Thoracic aorta (tissue), 2 donors: ENCODE measurements around the gene METTL4. TPM values are rescaled to one million over a fixed set of nuclear protein-coding genes. Genes with fewer than 3 reads are reported as not detected.

ENCODE experiments used
- ATAC-seq: fragments of 150-250 bp; one replicate; pipeline ENCODE4 v1.8.0; 2017; ENCODE audit warnings: low read depth; ENCODE audit not compliant: insufficient number of reproducible peaks, low FRiP score
- DNase-seq: peaks from one replicate; pipeline ENCODE4 v3.0.0-alpha.2; 2020; ENCODE audit warnings: low spot score
- H3K27ac ChIP-seq, 2 donors: fragments of 200-600 bp; sonication (generic); 1 replicate in 1 of 2; 2 replicates in 1 of 2; pipeline ENCODE4 v1.5.1; 2016; ENCODE audit warnings: mild to moderate bottlenecking in 2 of 2, moderate library complexity in 2 of 2
- H3K27me3 ChIP-seq: fragments of 200-600 bp; sonication (generic); replicated peaks from 2 replicates; pipeline ENCODE4 v1.6.0; 2016; ENCODE audit warnings: mild to moderate bottlenecking; ENCODE audit not compliant: insufficient read depth
- H3K36me3 ChIP-seq: fragments of 200-600 bp; sonication (generic); one replicate; pipeline ENCODE4 v1.5.1; 2016
- H3K4me1 ChIP-seq, 2 donors: fragments of 200-600 bp; sonication (generic); 1 replicate in 1 of 2; 2 replicates in 1 of 2; pipeline versions ENCODE4 v1.5.1 to v1.6.0; 2016; ENCODE audit warnings: low read depth in 2 of 2, mild to moderate bottlenecking in 1 of 2; ENCODE audit not compliant: control insufficient read depth in 1 of 2
- H3K4me3 ChIP-seq: fragments of 200-600 bp; sonication (generic); 2 replicates; pipeline ENCODE4 v1.5.1; 2016; ENCODE audit warnings: mild to moderate bottlenecking
- H3K9me3 ChIP-seq: fragments of 200-600 bp; sonication (generic); 2 replicates; pipeline ENCODE4 v1.5.1; 2016
- CTCF ChIP-seq: fragments of 200-600 bp; sonication (generic); IDR thresholded peaks from one replicate; pipeline ENCODE4 v1.5.1; 2019; ENCODE audit warnings: antibody characterized with exemption
- total RNA-seq, 2 donors: library from RNA; depleted of rRNA; stranded (reverse); fragments of >200 nt; gene quantifications; one replicate each; pipeline versions ENCODE4 v1.1.0 to v1.2.3, GENCODE V29; 2016

METTL4 gene
- total RNA-seq, 2 donors from 2014 or later = 8.3 to 12.2 TPM

- no peaks in the 10 kb centered on the region for H3K36me3 ChIP-seq
- no peak for ATAC-seq
- no peak for DNase-seq
These were observed 30.7 kb downstream of the METTL4 start for GRCh38 chr18:2540575-2540974.

DNA sequence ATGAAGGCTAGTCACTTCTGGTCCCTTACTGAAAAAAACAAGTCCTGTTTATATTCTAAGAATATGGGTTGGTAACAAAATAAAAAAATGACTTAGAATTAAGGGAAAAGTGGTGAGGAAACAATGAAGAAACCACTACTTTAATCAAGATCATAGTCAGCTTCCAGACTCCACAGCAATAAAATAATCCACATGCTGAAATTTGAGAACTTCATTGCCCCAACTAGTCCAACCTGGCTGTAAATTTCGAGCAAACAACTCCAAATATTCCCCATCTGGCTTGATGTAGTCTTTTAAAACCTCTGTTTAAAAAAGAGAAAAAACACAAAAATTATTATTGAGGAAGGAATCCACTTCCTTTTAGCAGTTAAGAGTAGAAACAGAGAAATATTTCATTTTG, 32.5 kb downstream of the METTL4 start:
- Histone ChIP-seq H3K9me3 (no peaks in the 10 kb centered on the region), H3K27ac (no peak overlapping the region), H3K4me3 (no peak overlapping the region), H3K27me3 (no peaks in the 10 kb centered on the region), H3K36me3 (no peaks in the 10 kb centered on the region), H3K4me1 (peaks cover 10 to 24% of the 10 kb centered on the region in 2 donors)
- no peak for ATAC-seq
- TF ChIP-seq CTCF = no peak
- no peak for DNase-seq

More at GRCh38 chr18:2540575-2540974, 30.7 kb downstream of the METTL4 start:
- TF ChIP-seq CTCF = no peak
- H3K4me1 ChIP-seq = peaks cover 9 to 22% of the 10 kb centered on the region in 2 donors
- no peak overlapping the region for H3K27ac ChIP-seq
- H3K27me3 ChIP-seq = no peaks in the 10 kb centered on the region
- H3K4me3 ChIP-seq = no peak overlapping the region
- H3K9me3 ChIP-seq = no peaks in the 10 kb centered on the region

DNA sequence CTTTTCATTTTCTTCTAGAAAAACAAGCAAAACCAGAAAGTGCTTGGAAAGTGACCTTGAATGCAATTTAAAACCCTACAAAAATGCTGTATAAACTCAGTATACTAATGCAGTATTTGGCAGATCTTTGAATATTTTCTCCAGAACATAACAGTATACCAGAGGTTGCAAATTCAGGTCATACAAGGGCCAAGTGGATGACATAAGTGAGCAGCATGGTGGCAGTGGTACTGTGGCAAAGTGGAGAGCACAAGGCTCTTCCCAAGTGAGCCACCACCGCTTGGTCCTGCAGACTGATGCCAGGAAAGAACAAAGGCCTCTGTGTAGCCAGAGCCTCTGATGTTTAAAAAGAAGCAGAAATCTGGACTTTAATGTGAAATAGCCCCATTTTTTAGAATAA, 33.1 kb downstream of the METTL4 start:
- Histone ChIP-seq H3K27ac (no peak overlapping the region), H3K4me1 (peaks cover 10 to 24% of the 10 kb centered on the region in 2 donors), H3K27me3 (no peaks in the 10 kb centered on the region), H3K4me3 (no peak overlapping the region), H3K9me3 (no peaks in the 10 kb centered on the region), H3K36me3 (no peaks in the 10 kb centered on the region)
- DNase-seq (no peak), ATAC-seq (no peak)
- no peak for TF ChIP-seq CTCF

- no peaks in the 10 kb centered on the region for H3K36me3 ChIP-seq
- TF ChIP-seq CTCF = no peak
- no peaks in the 10 kb centered on the region for H3K9me3 ChIP-seq
- ATAC-seq (no peak), DNase-seq (no peak)
- no peak overlapping the region for H3K4me3 ChIP-seq
- H3K27me3 ChIP-seq = no peaks in the 10 kb centered on the region
- peak overlapping the region in 1 of 2 donors; percentile 16 for H3K27ac ChIP-seq
- H3K4me1 ChIP-seq = peaks cover 10 to 24% of the 10 kb centered on the region in 2 donors
These were observed 34.0 kb downstream of the METTL4 start for GRCh38 chr18:2537296-2537695.

GRCh38 chr18:2536493-2536892, 34.8 kb downstream of the METTL4 start:
- H3K36me3 ChIP-seq = no peaks in the 10 kb centered on the region
- no peaks in the 10 kb centered on the region for H3K9me3 ChIP-seq
- peak overlapping the region; percentile 17 for H3K4me3 ChIP-seq
- H3K4me1 ChIP-seq = peaks cover 10 to 24% of the 10 kb centered on the region in 2 donors
- DNase-seq = no peak
- H3K27ac ChIP-seq = peak overlapping the region; percentile 16 to 35
- no peaks in the 10 kb centered on the region for H3K27me3 ChIP-seq
- no peak for TF ChIP-seq CTCF
- peak; percentile 76 for ATAC-seq
